Liver (tissue), 9 donors: ENCODE data around the gene RASSF9. TPM values are rescaled to one million over a fixed set of nuclear protein-coding genes. Genes with fewer than 3 reads are reported as not detected.

ENCODE experiments used
- DNase-seq: peaks from one replicate; pipeline ENCODE4 v3.0.0-alpha.2; 2017; ENCODE audit warnings: low spot score
- H3K27ac ChIP-seq, 2 donors: one replicate each; pipeline ENCODE4 v1.7.0; 2013; ENCODE audit warnings: inconsistent platforms in 2 of 2, low read length in 2 of 2, control low read depth in 1 of 2, low read depth in 1 of 2, mild to moderate bottlenecking in 1 of 2
- H3K27me3 ChIP-seq, 4 donors: one replicate each; pipeline versions ENCODE4 v1.6.1 to v1.7.0; 2013; ENCODE audit warnings: low read length in 3 of 4, inconsistent platforms in 1 of 4, mild to moderate bottlenecking in 1 of 4, moderate library complexity in 1 of 4; ENCODE audit not compliant: control insufficient read depth in 4 of 4, insufficient read depth in 4 of 4
- H3K36me3 ChIP-seq, 4 donors: one replicate each; pipeline versions ENCODE4 v1.6.1 to v1.7.0; 2013; ENCODE audit warnings: low read length in 3 of 4, mild to moderate bottlenecking in 3 of 4, low read depth in 1 of 4, moderate library complexity in 1 of 4; ENCODE audit not compliant: control insufficient read depth in 4 of 4, insufficient read depth in 3 of 4
- H3K4me1 ChIP-seq, 4 donors: one replicate each; pipeline versions ENCODE4 v1.6.1 to v1.7.0; 2013; ENCODE audit warnings: low read length in 3 of 4, mild to moderate bottlenecking in 3 of 4, moderate library complexity in 1 of 4; ENCODE audit not compliant: control insufficient read depth in 4 of 4, insufficient read depth in 4 of 4
- H3K4me3 ChIP-seq, 3 donors: one replicate each; pipeline versions ENCODE4 v1.6.1 to v1.7.0; 2013; ENCODE audit warnings: low read length in 3 of 3, control low read depth in 1 of 3, low read depth in 1 of 3, mild to moderate bottlenecking in 1 of 3
- H3K9ac ChIP-seq, 2 donors: one replicate each; pipeline ENCODE4 v1.7.0; 2013; ENCODE audit warnings: low read length in 2 of 2, mild to moderate bottlenecking in 2 of 2, moderate library complexity in 2 of 2, control low read depth in 1 of 2, low read depth in 1 of 2
- H3K9me3 ChIP-seq, 4 donors: one replicate each; pipeline versions ENCODE4 v1.6.1 to v1.7.0; 2013; ENCODE audit warnings: low read length in 3 of 4; ENCODE audit not compliant: control insufficient read depth in 4 of 4
- EGR1 ChIP-seq, 2 donors: IDR thresholded peaks; 2 replicates each; pipeline ENCODE4 v1.6.1; 2016 to 2018; ENCODE audit warnings: antibody characterized with exemption in 2 of 2, low read depth in 2 of 2
- FOXA1 ChIP-seq: IDR thresholded peaks from 2 replicates; pipeline ENCODE4 v1.6.1; 2016; ENCODE audit warnings: antibody characterized with exemption
- FOXA2 ChIP-seq: IDR thresholded peaks from 2 replicates; pipeline ENCODE4 v1.6.1; 2016; ENCODE audit warnings: antibody characterized with exemption
- HNF4G ChIP-seq: IDR thresholded peaks from 2 replicates; pipeline ENCODE4 v1.6.1; 2016; ENCODE audit warnings: antibody characterized with exemption
- JUND ChIP-seq, 2 donors: IDR thresholded peaks; 2 replicates each; pipeline ENCODE4 v1.6.1; 2016; ENCODE audit warnings: antibody characterized with exemption in 2 of 2
- NR2F2 ChIP-seq: IDR thresholded peaks from 2 replicates; pipeline ENCODE4 v1.6.1; 2016; ENCODE audit warnings: antibody characterized with exemption
- RAD21 ChIP-seq, 2 donors: IDR thresholded peaks; 2 replicates each; pipeline ENCODE4 v1.6.1; 2016; ENCODE audit warnings: antibody characterized with exemption in 2 of 2, mild to moderate bottlenecking in 2 of 2
- RXRA ChIP-seq, 2 donors: IDR thresholded peaks; 2 replicates each; pipeline ENCODE4 v1.6.1; 2017 to 2018; ENCODE audit warnings: antibody characterized with exemption in 2 of 2, mild to moderate bottlenecking in 1 of 2
- SP1 ChIP-seq: IDR thresholded peaks from 2 replicates; pipeline ENCODE4 v1.6.1; 2018; ENCODE audit warnings: antibody characterized with exemption, mild to moderate bottlenecking
- TAF1 ChIP-seq: conservative IDR thresholded peaks from 2 replicates; pipeline ENCODE4 v1.6.1; 2016; ENCODE audit warnings: antibody characterized with exemption, mild to moderate bottlenecking
- YY1 ChIP-seq: IDR thresholded peaks from 2 replicates; pipeline ENCODE4 v1.6.1; 2016; ENCODE audit warnings: antibody characterized with exemption, mild to moderate bottlenecking
- WGBS: extraction: QIAGEN DNeasy Blood & Tissue Kit; methylation state at CpG from one replicate; pipeline ENCODE4 v1.1.7; 2013; 5-methylcytosine and 5-hydroxymethylcytosine counted together
- polyA plus RNA-seq, 2 donors: library from polyadenylated mRNA; stranded (reverse) in 1 of 2; unstranded in 1 of 2; fragments of 200-250 nt in 1 of 2; fragments of >200 nt in 1 of 2; fragmentation: Nextera tagmentation in 1 of 2; extraction: Ambion mirVana in 1 of 2; gene quantifications; one replicate each; pipeline versions ENCODE4 v1.2.1 to v1.2.3, GENCODE V29; 2013 to 2015
- total RNA-seq, 2 donors: library from RNA; depleted of rRNA; stranded (reverse); fragments of >200 nt; gene quantifications; one replicate each; pipeline ENCODE4 v1.2.3, GENCODE V29; 2014
- TF ChIP-seq, protein P1 (sequence below): IDR thresholded peaks from 2 replicates; pipeline ENCODE4 v1.6.1; 2016; ENCODE audit warnings: antibody characterized with exemption, mild to moderate bottlenecking
- TF ChIP-seq, protein P2 (sequence below): IDR thresholded peaks from 2 replicates; pipeline ENCODE4 v1.6.1; 2016; ENCODE audit warnings: antibody characterized with exemption
- TF ChIP-seq, protein P3 (sequence below): fragments of 150-350 bp; IDR thresholded peaks from 2 replicates; pipeline ENCODE4 v1.5.1; 2017; ENCODE audit warnings: improper control_type of control experiment, low read depth, low read length; ENCODE audit not compliant: missing input control
- TF ChIP-seq, protein P4 (sequence below): IDR thresholded peaks from 2 replicates; pipeline ENCODE4 v1.6.1; 2016; ENCODE audit warnings: antibody characterized with exemption
- TF ChIP-seq, protein P5 (sequence below): IDR thresholded peaks from 2 replicates; pipeline ENCODE4 v1.6.1; 2016; ENCODE audit warnings: antibody characterized with exemption
- donor health status: healthy.
- donor health status: healthy.
- donor health status: healthy.
- donor health status: healthy.
- donor health status: healthy.

Gene RASSF9
- total and polyA plus RNA-seq, 4 donors: 0.33 to 1.0 (median 0.59) TPM

DNA sequence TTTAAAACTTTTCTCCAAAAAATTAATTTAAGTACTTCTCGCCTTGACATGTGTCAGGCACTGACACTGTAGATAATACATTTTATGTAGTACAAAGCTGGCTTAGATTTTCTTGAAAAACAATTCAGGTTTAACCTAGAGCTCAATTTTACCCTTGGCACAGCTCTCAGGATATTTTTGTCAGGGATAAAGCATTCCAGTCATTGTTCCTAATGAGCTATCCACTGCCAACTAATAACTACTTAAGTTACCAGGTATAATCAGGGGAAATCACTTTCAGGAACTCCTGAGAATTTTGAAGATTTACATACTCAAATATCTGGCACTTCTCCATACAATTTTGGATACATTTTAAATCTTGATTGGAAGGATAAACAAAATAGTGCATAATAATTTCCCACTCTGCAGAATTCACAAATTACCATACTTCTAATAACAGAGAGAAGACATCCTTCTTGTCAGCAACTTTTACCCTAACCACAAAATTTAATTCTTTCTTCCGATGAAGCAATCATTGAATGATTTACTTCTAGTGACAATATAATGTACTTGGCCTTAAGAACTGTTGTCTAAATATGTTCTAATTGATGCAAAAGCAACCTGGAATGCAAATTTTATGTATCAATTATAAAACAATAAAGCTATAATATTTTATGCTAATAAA, 4.8 kb downstream of the RASSF9 start:
- TF ChIP-seq RAD21 (IDR thresholded peaks at IDR 0.05) (no peak), NR2F2 (no peak), YY1 (no peak), FOXA1 (no peak), EGR1 (IDR thresholded peaks at IDR 0.05; ENCODE audit: low read depth in 2 of 2) (no peak), JUND (IDR thresholded peaks at IDR 0.05) (no peak), HNF4G (no peak), FOXA2 (no peak), RXRA (IDR thresholded peaks at IDR 0.05) (no peak), SP1 (no peak), TAF1 (no peak)
- TF ChIP-seq, protein P1, sequence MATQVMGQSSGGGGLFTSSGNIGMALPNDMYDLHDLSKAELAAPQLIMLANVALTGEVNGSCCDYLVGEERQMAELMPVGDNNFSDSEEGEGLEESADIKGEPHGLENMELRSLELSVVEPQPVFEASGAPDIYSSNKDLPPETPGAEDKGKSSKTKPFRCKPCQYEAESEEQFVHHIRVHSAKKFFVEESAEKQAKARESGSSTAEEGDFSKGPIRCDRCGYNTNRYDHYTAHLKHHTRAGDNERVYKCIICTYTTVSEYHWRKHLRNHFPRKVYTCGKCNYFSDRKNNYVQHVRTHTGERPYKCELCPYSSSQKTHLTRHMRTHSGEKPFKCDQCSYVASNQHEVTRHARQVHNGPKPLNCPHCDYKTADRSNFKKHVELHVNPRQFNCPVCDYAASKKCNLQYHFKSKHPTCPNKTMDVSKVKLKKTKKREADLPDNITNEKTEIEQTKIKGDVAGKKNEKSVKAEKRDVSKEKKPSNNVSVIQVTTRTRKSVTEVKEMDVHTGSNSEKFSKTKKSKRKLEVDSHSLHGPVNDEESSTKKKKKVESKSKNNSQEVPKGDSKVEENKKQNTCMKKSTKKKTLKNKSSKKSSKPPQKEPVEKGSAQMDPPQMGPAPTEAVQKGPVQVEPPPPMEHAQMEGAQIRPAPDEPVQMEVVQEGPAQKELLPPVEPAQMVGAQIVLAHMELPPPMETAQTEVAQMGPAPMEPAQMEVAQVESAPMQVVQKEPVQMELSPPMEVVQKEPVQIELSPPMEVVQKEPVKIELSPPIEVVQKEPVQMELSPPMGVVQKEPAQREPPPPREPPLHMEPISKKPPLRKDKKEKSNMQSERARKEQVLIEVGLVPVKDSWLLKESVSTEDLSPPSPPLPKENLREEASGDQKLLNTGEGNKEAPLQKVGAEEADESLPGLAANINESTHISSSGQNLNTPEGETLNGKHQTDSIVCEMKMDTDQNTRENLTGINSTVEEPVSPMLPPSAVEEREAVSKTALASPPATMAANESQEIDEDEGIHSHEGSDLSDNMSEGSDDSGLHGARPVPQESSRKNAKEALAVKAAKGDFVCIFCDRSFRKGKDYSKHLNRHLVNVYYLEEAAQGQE: no peak
- TF ChIP-seq, protein P2, sequence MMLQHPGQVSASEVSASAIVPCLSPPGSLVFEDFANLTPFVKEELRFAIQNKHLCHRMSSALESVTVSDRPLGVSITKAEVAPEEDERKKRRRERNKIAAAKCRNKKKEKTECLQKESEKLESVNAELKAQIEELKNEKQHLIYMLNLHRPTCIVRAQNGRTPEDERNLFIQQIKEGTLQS: no peak
- TF ChIP-seq, protein P3, sequence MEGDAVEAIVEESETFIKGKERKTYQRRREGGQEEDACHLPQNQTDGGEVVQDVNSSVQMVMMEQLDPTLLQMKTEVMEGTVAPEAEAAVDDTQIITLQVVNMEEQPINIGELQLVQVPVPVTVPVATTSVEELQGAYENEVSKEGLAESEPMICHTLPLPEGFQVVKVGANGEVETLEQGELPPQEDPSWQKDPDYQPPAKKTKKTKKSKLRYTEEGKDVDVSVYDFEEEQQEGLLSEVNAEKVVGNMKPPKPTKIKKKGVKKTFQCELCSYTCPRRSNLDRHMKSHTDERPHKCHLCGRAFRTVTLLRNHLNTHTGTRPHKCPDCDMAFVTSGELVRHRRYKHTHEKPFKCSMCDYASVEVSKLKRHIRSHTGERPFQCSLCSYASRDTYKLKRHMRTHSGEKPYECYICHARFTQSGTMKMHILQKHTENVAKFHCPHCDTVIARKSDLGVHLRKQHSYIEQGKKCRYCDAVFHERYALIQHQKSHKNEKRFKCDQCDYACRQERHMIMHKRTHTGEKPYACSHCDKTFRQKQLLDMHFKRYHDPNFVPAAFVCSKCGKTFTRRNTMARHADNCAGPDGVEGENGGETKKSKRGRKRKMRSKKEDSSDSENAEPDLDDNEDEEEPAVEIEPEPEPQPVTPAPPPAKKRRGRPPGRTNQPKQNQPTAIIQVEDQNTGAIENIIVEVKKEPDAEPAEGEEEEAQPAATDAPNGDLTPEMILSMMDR: no peak
- TF ChIP-seq, protein P4, sequence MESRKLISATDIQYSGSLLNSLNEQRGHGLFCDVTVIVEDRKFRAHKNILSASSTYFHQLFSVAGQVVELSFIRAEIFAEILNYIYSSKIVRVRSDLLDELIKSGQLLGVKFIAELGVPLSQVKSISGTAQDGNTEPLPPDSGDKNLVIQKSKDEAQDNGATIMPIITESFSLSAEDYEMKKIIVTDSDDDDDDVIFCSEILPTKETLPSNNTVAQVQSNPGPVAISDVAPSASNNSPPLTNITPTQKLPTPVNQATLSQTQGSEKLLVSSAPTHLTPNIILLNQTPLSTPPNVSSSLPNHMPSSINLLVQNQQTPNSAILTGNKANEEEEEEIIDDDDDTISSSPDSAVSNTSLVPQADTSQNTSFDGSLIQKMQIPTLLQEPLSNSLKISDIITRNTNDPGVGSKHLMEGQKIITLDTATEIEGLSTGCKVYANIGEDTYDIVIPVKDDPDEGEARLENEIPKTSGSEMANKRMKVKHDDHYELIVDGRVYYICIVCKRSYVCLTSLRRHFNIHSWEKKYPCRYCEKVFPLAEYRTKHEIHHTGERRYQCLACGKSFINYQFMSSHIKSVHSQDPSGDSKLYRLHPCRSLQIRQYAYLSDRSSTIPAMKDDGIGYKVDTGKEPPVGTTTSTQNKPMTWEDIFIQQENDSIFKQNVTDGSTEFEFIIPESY: no peak
- TF ChIP-seq, protein P5, sequence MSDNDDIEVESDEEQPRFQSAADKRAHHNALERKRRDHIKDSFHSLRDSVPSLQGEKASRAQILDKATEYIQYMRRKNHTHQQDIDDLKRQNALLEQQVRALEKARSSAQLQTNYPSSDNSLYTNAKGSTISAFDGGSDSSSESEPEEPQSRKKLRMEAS: no peak
- H3K4me3 ChIP-seq: no peak overlapping the region
- no peak for DNase-seq
- WGBS: 72% methylated on average over 2 of the region's 2 CpGs
- no peaks in the 10 kb centered on the region for H3K36me3 ChIP-seq
- peaks cover 0 to 2% (median under 1%) of the 10 kb centered on the region in 4 donors for H3K4me1 ChIP-seq
- no peak overlapping the region for H3K27ac ChIP-seq
- no peaks in the 10 kb centered on the region for H3K9me3 ChIP-seq
- H3K9ac ChIP-seq: no peak overlapping the region
- H3K27me3 ChIP-seq: peaks cover 0 to 5% (median 0%) of the 10 kb centered on the region in 4 donors

DNA sequence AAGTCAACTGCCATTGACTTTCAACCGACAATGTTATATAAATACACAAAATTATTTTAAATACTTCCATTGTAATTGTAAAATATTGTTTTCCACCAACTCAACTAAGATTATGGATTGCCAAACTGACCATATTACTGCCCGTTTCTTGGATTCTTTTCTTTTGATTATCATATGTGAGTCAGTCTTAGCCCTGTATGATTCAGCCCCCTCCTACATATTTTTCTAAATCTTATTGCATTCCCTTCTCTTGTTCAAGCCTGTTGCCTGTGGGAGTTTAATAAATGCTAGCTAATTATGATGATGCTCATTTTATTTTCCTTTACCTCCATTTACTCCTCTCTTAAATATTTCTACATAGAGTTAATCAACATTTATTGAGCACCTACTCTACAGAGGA, 6.8 kb downstream of the RASSF9 start:
- H3K4me1 ChIP-seq: no peaks in the 10 kb centered on the region
- peaks cover 0 to 5% (median 0%) of the 10 kb centered on the region in 4 donors for H3K27me3 ChIP-seq
- no peak for DNase-seq
- no peak overlapping the region for H3K27ac ChIP-seq
- 82% methylated on average over 2 of the region's 2 CpGs for WGBS
- H3K36me3 ChIP-seq: no peaks in the 10 kb centered on the region
- no peak overlapping the region for H3K9ac ChIP-seq
- H3K4me3 ChIP-seq: no peak overlapping the region
- H3K9me3 ChIP-seq: no peaks in the 10 kb centered on the region
- TF ChIP-seq, protein P2: no peak
- no peak for TF ChIP-seq RAD21 (IDR thresholded peaks at IDR 0.05)
- TF ChIP-seq, protein P1: no peak
- TF ChIP-seq HNF4G: no peak
- no peak for TF ChIP-seq TAF1
- TF ChIP-seq YY1: no peak
- TF ChIP-seq, protein P4: no peak
- TF ChIP-seq FOXA2: no peak
